ENCODE results near the gene SLC30A2.

- TF ChIP-seq CTCF (IDR thresholded peaks at IDR 0.05) (no peak), RFX5 (IDR thresholded peaks at IDR 0.05) (no peak), BHLHE40 (IDR thresholded peaks at IDR 0.05; ENCODE audit: low read depth, low read length) (no peak), POLR2A (IDR thresholded peaks at IDR 0.05; ENCODE audit: low read length) (no peak), PBX3 (IDR thresholded peaks at IDR 0.05) (no peak), RAD21 (conservative IDR thresholded peaks at IDR 0.05 in 1 of 2, IDR thresholded peaks at IDR 0.05 in 1 of 2) (no peak), SMC3 (IDR thresholded peaks at IDR 0.05) (no peak)
Measured at GRCh38 chr1:26041401-26041800, 4.5 kb downstream of the SLC30A2 start.
